NCI-H2029 (cell line): ENCODE results near the gene SS18L1.
A peak's percentile ranks its signal among the peaks of the same experiment; 100 is the strongest.
"Not testable (repeated sequence)": the region's sequence is repeated elsewhere in the genome, so short reads cannot be mapped to it uniquely, and the experiment has no call there.

Experiments
- DNase-seq: peaks from one replicate; lab custom pipeline; 2025; lab: John Stamatoyannopoulos, UW

The SS18L1 gene

DNA sequence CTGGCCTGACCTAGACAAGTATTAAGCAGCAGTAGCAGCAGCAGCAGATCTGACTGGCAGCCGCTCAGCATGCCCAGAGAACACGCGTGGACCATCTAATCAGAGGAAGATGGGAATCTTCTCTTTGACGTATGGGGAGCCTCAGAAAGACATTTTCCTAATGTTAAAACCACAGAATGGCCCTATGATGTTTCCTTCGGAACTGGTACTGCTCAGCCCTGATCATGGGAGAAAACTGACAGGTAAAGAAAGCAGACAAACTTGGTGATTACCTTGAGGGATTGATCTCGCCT lies 6.5 kb upstream of the SS18L1 start:
- no peak for DNase-seq

DNA sequence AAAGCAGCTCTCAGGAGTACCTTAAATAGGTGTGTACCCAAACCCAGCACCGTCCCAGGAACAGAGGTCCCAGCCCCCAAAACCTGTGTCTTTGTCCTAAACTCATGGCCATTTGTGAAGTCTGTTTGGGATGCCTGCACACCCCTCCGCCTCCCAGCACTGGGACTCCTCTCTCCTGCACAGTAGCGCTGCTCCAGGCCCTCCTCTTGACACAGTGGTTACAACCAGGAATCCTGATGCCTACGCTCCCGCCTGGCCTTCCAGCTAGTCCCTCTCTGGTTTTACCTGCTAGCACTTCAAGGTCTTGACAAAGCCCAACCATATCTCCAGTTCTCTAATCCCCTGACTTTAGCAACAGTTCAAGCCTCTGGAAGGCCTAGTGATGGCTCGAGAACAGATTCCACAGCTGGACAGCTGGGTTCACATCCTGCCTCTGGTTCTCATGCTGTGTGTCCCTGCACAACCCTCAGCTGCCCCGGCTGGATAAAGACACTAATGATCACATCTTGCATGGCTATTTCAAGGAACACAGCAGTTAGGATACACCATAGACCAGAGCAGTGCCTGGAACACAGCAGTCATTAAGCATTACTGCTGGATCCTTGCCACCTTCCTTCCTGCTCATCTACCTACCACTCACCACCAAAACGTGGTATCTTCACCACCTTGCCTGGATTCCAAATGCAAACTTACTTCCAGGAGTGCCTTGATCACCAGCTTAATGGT lies 5.9 kb upstream of the SS18L1 start:
- DNase-seq = no peak

DNA sequence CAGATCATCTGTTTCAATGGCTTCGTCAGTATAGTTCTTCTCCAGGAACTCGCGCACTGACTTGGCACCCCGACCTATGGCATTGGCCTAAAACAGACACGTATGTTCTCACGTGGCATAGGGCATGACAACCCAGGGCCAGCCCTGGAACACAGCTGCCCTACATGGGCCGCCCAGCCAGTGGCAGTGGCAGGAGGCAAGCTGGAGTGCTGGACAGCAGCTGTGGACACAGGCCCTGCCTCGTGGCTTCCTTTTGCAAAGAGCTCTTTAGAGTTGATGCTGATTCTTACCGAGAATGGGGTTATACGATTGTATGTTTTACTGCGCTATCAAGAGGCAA lies 5.4 kb upstream of the SS18L1 start:
- DNase-seq = no peak

DNA sequence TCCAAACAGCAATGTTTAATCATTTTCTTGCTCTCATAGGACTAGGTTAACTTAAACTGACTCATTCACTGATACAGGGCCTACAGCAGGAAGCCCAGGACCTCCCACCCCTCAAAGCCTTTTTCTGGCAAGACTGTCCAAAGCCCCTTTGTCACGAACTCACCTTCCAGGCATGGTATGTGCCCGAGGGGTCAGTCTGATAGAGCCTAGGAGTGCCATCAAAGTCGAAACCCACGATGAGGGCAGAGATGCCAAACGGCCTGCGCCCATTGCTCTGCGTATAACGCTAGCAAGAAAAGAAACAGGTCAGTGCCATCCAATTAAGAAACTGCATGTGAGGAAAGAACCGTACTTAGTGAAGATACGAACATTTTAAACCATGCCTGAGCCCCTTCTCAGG lies 4.7 kb upstream of the SS18L1 start:
- no peak for DNase-seq

DNA sequence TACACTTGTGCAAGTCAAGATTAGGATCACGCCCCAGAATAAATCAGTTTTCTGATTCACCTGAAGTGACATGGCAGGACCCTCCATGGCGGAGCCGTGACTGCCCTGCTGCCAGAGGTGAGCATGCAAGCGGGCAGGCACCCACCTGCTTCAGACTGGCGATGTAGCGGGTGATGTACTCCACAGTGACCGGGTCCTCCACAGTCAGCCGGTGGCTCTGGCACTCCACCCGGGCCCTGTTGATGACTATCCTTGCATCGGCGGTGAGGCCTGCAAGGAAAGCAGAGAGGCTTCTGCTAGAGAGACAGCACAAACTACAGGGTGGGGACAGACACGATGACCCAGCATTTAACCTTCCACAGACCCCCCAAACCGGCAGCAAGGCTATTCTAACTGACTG lies 3.9 kb upstream of the SS18L1 start:
- DNase-seq = no peak

DNA sequence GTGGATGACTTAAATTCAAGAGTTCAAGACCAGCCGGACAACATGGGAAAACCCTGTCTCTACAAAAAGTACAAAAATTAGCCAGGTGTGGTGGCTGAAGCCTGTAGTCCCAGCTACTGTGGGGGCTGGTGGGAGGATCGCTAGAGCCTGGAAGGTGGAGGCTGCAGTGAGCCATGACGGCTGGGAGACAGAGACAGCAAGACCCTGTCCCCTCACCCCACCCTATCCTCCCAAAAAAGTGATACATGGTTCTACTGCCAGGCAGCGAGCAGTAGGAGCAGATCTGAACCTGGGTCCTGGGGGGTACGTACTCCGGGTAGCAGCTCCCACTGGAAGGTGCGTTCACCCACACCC lies 2.5 kb upstream of the SS18L1 start:
- DNase-seq = no peak

DNA sequence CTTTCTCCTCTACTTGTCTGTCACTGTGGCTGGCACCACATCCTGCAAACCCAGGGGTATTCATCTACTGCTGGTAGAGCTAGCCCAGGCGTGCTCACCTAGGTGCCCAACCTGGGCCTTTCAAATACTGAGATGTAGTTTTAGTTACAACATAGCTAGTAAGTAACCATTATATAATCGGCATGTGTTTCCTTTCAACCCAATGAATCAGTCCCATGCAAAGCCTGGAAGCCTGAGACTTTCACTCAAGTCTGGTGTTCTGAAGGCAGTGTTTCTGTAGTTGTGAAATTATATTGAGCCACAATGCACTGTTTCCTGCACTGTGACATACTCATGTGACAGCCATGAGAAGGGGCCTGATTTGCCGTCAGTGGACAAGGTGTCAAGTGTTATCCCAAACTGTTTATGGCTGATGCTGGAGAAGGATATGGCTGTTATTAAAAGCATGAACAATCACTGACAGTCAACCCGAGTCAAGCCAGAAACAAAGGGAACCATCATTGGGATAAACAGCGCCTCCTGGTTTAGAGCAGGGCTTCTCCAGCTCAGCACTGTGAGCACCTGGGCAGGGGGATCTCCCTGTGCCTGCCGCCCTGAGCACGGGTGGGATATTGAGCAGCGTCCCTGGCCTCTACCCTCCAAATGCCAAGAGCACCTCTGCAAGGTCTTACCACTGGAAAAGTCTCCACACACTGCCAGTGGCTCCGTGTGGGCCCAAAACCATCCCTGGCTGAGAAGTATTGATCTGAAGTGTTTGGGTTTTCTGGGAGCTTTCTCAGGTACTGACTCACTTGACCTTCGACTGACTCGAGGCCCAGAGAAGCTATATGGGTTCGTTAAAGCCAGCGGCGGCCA lies 1.9 kb upstream of the SS18L1 start:
- no peak for DNase-seq

DNA sequence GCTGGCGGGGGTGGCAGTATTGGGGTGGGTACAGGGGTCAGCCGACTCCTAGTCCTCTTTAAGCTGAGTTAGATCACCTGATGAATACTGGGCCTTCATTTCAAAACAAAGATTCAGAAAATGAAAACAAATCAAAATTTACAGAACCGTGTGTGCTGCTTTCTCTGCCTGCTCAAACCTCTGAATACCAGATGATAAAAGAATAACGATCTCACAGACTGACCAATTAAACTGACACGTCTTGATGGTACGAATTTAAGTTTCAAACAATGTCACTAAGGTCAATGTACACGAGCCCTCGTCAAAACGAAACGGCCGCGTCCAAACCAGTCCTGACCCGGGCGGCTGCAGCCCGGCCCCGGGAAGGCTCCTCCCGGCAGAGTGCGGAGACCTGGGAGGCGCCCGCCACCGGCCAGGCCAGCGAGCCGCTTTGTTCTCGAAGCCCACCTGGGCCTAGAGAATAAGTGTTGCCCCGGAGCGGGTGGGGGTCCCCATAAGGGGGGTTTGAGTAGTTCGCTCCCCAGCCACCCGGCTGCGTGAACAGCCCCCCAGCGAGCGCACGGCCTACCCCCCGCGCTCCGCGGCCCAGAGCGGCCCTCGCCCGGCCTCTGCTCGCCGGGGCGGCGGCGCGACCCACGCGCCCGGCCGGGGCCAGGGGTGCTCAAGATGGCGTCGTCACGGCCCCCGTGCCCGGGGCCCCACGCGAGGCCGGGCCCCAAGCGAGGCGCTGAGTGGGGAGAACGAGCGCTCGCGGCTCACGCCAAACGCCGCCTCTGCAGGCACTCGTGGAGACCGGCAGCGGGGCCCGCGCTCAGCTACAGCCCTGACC lies 1.1 kb upstream of the SS18L1 start:
- DNase-seq = no peak

DNA sequence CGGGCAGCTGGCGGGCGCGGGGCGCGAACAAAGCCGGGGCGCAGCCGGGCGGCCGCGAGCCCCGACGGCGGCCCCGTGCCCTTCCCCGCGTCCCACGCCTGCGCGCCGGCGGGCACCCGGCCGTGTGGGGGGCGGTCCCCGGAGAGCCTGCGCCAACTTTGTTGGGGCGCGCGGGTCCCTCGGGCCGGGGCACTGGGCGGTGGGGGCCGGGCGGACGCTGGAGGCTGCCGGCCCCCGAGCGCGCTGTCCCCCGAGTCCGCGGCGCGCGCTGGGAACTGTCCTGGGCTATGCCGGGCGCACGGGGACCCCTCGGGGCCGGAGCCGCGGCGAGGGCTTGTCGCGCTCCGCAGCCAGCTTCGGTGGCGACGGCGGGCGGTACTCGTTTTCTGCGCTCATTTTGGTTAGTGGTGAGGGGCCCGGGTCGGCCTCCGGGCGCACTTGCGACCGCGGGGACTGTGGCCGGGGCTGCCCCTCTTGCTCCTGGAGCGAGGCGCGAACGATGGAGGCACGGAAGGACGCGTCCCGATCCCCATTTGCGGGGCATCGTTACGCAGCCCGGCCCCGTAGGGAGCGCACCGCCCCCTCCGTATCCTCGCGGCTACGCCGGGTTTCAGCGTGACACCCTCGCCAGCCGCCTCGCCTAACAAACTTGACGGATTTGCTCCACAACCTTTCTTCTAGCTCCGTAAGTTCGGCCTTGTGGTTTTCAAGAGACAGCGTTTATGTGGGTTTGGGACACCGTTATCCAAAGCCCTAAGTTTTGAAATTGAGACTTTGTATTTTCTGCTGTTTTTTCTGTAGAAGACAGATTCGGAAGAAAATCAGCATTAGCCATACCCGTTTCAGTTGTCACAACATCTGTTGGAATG lies 622 bp downstream of the SS18L1 start:
- peak; percentile 13 for DNase-seq

DNA sequence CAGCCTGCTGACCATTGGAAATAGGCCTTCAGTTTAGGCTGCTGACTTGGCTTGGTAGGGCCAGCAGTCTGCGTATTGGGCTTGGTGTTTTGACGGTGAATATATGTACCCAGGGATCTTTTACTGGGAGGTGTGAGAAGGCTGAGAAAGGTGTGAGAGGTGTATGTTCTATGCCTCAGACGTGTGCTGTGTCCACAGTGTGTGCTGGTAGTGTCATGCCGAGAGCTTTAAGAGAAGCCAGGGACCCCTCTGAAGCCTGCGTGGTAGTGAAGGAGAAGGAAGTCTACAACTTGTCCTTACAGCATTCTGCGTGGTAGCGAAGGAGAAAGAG lies 2.1 kb downstream of the SS18L1 start:
- no peak for DNase-seq

DNA sequence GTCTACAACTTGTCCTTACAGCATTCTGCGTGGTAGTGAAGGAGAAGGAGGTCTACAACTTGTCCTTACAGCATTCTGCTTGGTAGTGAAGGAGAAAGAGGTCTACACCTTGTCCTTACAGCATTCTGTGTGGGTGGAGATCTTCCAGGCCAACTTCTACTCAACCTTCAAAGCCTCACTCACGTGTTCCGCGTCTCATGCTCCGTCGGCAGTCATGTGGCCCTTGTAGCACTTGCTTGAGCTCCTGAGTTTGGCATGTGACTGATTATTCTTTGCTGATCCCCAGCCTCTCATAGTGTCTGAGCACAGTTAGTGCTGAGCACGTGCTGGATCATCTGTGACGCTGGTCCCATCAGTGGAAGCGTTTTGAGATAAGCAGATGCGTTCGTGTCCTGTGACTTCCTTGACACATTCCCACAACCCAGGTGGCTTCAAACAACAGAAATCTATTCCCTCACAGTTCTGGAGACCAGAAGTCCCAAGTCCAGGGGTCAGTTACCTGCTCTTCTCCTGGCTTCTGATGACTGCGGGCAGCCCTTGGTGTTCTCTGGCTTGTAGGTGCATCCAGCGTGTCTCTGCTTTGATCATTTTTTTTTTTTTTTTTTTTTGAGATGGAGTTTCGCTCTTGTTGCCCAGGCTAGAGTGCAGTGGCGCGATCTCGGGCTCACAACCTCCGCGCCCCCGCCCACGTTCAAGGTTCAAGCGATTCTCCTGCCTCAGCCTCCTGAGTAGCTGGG lies 2.6 kb downstream of the SS18L1 start:
- DNase-seq = no peak

DNA sequence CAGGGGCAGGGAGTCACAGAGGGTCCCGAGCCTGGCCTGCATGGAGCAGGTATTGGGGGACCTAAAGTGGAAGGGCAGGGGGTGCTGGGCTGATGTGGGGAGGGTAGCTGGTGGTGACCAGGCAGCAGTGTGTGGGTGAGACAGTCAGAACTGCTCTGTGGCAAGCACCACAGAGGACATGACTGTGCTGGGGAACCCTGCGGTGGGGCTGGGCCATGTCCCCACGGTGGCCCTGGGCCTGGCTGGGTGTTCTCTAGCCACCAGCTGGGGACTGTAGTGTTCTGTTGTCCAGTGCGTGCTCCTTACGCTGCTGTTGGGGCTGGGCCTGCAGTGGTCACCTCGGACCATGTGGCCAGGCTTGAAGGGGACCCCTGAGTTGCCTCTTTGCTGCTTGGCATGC lies 3.6 kb downstream of the SS18L1 start:
- no peak for DNase-seq

DNA sequence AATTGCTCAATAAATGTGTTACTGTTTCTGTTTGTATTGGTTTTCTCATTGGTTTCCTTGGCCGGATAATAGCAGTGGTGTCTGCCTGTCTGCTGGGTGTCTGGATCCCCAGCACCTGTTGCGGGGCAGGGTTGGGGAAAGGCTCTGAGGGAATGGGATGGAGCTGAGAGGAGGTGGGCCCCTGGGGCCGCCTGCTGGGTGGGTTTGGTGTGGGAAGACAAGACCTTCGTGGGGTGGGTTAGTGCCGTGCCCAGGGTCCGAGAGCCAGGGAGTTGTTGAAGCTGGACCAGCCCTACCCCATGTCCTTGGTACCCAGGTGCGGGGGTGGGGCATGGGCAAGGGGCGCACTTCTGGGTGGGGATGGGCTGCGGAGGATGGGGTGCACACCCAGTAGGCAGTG lies 4.0 kb downstream of the SS18L1 start:
- DNase-seq = no peak

DNA sequence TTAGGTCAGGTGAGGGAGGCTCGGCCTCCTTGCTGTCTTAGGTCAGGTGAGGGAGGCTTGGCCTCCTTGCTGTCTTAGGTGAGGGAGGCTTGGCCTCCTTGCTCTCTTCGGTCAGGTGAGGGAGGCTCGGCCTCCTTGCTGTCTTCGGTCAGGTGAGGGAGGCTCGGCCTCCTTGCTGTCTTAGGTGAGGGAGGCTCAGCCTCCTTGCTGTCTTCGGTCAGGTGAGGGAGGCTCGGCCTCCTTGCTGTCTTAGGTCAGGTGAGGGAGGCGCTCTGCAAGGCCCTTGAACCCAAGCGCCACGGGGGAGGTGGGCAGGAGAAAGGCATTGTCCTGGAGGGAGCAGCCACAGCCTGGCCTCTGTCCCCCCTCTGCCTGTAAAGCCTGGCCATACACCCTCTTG lies 4.8 kb downstream of the SS18L1 start:
- not testable (repeated sequence) for DNase-seq

DNA sequence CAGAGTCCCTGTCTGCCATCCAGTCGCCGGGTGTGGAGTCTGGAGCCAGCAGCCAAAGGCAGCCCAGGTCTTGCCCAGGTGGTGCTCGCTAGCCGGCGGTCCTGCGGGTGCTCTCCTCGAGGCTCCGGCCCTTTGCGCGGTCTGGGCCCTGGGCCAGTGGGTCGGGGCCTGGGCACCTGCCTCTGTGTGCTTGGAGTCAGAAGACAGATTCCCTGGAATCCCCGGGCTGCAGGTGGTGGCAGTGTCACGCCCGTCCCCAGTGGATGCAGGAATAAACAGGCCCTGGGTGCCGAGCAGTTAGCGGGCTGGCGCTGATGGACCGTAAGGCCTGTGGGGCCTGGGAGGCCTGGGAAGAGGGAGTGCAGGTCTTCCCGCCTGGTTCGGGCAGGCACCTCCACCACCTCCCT lies 5.3 kb downstream of the SS18L1 start:
- no peak for DNase-seq

DNA sequence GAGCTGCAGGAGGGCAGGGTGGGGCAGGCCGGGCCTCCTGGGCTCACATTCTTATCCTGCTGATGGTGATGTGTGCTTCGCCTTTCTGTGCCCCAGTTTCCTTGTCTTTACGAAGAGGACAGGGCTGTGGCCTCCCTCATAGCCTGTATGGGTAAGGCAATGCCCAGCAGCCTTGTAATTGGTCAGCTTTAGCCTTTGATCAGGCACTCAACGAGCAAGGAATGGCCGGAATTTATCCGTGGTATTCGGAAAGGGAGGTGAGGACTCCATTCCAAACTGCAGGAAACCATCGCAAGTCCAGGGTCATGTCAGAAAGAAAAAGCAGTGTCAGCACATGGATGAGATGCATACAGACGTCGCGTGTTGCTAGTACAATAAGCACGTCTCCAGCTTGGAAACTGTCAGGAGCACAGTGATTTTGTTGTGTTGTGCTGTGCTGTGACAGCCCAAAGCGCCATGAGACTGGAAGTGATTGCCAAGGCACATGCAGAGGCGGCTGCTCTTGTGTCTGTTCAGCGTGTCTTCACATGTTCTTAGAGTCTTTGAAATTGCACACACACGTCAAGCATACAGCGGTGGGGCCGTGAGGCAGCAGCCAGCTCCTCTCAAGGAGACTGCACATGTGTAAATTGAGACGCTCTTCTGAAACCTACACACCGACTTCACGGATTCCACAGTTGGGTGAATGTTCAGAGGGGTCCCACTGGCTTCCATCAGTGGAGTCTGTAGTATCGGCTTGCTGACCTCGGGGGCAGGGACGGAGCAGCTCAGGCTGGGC lies 6.2 kb downstream of the SS18L1 start:
- DNase-seq = no peak

DNA sequence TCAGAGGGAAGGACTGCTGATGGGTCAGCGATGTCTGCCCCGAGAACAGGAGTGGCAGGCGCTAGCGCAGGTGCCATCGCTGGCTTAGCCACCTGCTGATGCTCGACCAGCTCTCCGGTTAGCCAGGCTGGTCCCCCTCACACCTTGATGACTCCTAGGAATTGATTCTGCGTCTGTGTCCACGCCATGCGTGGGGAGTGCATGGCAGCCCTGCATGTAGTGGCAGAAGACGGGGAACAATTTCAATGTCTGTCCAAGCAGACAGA lies 6.7 kb downstream of the SS18L1 start:
- no peak for DNase-seq

DNA sequence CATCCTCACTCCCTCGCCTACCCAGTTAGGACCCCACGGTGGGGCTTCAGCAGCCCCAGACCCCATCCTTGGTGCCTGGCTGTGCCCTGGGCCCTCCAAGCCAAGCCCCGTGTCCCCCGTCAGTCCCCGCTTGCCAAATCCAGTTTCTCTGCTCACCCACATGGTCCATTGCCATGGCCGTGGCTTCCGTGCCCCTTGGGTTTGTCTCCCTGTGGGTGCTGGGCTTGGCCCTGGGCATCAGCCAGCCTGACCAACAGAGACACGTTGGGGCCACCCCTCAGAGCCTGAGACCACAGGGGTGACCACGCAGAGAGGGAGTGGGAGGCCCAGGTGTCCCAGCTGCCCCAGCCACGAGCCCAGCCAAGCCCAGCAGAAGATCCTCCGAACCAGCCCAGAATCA lies 7.7 kb downstream of the SS18L1 start:
- DNase-seq = no peak

DNA sequence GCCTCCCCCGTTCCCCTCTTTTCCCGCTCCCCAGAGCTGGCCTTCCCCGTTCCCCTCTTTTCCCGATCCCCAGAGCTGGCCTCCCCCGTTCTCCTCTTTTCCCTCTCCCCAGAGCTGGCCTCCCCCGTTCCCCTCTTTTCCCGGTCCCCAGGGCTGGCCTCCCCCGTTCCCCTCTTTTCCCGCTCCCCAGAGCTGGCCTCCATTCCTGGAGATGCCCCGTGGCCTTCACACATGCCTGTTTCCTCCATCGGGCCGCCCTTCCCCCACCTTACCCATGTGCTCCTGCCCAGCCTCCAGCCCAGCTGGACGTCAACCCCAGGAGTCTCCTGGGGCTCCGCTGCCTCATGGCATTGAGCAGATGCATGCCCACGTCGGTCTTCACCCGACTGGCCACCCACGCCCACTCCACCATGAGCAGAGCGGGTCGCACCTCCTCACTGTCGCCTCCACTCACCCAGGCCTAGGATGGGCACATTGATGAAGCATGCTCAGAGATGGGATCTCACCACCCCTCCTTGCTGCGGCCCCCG lies 8.3 kb downstream of the SS18L1 start:
- no peak for DNase-seq

DNA sequence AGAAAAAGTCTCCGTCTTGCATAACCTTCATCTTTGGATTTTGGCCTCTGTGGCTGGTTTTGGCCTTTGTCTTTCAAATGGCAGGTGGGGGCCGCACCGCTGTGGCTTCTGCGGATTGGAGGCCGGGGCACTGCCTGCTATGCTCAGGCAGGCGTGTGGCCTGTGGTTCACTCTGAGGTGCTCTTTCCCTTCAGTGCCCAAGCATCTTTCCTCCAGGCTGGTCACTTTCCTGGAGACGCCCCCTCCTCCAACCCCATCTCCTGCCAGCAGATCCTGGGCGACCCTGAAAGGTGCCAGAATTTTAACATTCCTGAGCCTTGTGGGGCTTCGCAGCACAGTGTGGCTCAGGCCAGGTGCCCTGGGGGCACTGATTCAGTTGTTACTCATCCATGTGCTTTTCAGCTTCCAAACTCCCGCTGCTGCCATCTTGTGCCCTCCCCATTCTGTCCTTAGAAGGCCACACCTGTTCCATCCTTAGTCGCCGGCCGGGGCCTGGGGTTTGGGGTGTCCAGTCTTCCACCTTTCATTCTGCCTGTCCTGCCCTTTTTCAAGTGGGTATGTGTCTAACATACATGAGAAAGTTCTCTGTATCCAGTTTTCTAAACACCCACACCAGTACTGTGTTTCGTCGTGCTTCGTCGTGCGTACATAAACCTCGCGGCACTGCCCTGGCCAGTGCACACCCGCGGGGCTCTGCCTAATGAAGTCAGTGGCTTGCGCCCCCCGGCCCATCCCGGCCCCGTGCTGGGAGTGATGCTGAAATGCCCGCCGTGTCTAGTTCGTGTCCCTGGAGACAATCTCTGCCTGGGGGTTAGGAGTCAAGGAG lies 12.1 kb downstream of the SS18L1 start:
- DNase-seq = no peak
